GM21737 (cell line): ENCODE results near the gene GMPS.

Experiments
- ATAC-seq: cut with Tn5 transposase; IDR thresholded peaks from one replicate; pipeline ENCODE4 v1.9.1; 2021; ENCODE audit warnings: mild to moderate bottlenecking, moderate library complexity; ENCODE audit not compliant: unreplicated experiment

GMPS gene

DNA sequence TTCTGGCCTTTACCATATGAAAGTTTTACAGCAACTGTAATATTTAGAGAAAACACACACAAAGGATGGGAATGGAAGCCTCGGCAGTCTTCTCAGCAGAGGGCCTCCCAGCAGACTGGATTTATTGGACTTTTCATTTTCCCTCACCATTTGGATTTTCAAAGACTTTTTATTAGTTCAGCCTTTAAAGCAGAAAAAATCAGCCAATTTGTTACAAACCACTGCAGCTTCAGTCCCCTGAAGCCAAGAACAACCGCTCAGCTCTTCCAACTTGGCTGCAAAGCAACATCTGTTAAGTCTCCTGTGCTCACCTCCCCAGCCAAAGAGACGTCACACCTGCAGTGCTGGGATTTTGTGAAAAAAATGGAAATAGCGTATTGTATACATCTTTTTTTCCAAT, 120.8 kb downstream of the GMPS start:
- no peak for ATAC-seq

GRCh38 chr3:155991847-155992246, 121.4 kb downstream of the GMPS start:
- no peak for ATAC-seq
